Activated gamma-delta T cell (primary cell): Measurements from ENCODE around the gene CHRM1.

Experiments
- DNase-seq: peaks from one replicate; lab custom pipeline; 2025; lab: John Stamatoyannopoulos, UW

The CHRM1 gene

DNA sequence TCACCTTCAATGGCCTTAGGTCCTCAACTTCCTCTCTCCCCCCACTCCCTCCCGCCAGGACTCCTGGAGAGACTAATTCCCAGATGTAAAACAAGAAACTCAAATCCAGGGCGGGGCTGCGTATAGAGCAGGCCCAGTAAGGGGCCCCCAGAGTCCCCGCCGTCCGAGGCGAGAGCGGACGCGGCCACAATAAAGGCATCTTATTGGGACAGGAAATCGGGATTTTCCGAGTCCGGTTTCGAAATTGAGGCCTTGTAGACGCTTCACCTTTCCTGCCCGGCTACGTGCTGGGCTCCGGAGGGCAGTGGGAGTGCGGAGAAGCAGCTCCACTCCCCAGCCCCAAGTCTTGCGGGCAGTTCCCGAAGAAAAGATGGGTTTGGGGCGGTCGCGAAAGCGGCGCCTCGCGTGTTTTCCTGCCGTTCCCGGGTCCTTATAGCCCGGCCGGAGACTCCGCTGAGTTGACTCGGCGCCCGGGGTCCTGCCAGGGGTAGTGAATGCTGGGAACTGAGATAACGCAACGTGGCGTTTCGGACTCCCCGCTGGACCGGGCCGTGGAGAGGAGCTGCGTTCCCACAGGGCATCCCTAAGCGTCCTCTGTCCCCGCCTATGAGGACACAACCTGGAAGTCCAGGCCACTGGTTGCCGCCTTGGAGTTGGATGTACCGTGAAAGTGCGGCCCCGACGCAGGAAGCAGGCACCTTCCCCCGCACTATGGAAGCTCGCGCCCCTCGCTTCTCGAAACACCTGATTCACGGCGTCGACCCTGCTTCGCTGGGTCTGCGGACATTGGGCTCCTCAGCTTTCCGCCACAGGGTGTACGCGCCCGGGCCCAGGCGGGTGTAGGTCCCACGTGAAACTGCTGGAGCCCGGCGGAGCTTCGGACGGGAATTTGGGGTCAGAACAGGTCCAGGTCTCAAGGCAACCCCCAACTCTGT is 4.8 kb upstream of the CHRM1 start:
- DNase-seq: no peak

DNA sequence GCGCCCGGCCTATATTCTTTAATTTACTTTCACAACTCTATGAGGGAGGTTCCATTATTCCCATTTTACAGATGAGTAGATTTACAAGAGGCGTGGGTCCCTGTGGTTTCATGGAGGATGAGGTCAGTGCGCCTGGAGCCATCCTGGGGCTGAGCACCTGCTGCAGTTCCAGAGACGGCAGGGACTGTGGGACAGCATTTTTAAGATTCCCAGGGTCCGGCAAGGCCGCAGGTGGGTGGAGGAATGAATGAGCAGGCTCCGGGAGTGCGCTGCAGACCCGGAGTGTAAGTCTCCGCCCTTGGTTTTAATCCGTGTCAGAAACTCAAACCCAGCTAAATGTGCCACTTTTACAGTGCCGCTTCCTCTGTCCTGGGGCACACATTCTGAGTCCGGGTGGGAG is 4.1 kb upstream of the CHRM1 start:
- no peak for DNase-seq

DNA sequence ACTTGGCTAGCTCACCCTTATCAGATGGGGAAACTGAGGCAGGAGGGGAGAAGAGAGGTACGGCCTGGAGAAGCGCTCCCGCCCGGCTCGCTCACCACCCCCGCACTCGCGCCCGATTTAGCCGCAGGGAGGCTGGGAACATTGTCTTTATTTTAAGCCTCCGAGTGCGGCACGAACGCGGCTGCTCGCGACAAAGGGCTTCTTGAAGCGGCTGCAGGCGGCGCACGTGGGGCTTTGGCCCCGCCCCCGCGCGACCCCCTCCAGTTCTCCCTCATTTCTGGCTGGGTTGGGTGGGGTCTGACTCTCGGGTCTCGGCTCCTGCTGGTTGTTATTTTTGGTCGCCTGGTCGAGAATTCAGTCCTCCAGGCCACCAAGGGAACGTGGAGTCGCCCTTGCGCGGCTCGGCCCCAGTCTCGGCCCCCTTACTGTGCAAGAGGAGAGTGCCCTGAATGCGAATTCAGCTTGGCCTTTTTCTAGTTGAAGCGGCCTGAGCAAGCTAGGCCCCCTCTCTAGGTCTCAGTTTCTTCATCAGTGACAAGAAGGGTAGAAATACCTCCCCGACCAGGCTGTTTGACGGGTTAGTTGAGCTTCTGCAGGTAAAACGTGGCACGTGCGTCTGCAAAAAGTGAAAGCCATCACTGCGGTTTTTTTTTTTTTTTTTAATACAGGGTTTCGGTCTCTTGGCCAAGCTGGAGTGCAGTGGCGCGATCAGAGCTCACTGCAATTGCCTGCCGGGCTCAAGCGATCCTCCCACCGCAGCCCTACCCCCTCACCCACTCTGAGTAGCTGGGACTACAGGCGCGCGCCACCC is 2.6 kb upstream of the CHRM1 start:
- DNase-seq: no peak

DNA sequence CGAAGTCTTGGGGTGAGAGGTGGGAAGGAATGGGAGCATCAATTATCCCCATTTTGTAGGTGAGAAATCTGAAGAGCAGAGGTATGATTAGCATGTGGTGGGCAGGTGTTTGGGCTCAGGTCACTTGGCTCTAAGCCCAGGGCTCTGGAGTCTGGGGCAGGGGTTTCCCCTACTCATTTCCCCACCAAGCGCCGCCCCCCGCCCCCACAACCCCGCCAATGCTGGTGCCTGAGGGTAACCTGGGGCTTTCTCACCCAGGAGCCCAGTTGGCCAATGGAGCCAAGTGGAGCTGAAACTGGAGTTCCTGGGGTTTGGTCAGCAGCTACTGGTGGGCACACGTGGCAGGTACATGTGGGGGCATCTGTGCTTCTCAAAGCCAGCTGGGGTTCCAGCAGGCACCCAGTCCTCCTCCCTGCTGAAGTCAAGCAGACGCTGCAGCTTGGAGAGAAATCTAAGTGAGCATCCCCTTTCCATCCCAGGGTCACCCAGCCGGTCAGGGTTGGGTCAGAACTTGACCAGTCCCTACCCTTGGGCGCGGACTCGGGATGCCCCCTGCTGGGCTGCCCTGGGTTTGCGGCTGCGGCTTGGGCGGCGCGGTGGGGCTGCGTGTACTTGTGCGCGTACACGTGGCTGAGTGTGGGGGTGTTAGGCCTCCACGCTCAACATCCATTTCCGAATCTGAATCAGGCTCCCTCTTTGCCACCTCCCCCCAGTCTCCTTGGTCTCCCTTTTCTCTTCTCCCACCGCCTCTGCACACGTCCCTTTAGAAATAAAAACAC is 1.7 kb upstream of the CHRM1 start:
- DNase-seq: no peak

DNA sequence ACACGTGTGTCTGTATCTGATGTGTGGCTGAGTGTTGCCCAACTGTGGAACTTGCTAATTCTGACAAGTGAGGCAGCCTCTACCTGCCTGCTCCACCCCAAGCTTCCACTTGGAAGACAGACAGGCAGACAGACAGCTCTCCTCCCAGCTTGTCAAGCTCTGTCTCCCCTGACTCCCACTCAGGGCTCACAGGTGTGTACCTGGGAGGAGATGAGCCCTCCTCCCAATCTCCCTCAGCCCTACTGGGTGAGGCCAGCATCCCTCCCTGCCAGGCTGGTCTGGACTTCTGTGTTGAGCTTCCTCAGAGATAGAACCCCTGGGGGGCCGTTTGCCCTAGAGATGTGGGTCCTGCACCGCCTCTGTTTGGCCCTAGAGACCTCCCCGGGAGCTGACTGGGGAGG is 1.0 kb upstream of the CHRM1 start:
- no peak for DNase-seq

DNA sequence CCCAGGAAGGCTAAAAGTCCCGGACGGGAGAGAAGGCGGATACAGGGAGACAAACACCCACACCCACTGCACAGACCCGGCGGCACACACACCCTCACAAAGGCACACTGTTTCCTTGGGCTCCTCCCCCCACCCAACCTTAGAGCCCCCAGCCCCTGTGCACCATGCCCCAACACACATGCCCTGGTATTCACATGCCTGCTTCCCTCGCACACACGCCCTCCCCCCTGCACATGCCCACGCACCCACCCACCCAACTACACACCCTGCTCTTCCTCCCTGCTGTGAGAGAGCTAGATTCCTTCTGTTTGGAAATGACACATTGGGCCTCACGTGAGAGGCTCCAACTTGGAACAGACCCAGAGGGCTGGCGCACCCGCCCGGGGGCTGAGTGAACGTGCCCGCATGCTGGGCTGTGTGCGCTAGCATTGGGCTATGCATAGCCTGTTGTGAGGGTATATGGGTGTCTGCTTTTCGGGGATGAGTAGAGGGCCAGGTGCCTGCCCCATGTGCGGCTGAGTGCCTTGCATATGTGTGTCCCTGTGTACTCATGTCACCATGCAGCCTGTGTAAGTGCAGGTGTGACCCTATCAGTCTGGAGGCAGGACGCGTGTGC is 518 bp upstream of the CHRM1 start:
- no peak for DNase-seq

DNA sequence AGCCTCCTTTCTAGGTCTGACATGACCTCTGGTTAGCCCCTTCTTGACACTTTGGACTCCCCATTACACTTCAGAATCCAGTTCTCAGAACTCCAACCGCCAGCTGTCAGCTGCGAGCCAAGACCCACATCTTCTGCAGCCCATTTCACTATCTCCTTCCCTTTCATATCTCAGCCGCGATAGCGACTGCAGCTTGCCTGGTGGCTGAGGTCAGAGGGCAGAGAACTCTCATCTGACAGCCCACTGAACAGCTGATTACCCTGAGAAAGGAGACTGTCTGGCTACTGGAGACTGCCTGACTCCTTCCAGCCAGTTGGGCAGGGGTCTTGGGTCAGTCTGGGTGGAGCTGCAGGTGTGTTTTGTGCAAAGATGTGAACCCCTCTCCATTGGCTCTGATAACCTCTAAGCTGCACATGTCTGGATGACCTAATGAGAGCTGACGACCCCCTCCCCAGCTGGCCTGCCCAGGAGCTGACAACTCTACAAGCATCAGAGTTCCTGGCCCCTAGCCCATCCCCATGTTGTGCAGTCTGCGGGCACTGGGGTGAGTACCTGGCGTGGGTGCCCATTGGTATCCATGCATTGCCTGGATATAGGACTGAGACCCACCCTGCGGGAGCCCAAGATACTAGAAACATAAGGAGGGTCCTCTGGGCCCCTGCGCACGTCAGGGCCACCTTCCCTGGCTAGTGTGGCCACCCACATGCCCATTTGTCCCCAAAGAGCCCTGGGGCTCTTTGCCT is 1.1 kb downstream of the CHRM1 start:
- no peak for DNase-seq

DNA sequence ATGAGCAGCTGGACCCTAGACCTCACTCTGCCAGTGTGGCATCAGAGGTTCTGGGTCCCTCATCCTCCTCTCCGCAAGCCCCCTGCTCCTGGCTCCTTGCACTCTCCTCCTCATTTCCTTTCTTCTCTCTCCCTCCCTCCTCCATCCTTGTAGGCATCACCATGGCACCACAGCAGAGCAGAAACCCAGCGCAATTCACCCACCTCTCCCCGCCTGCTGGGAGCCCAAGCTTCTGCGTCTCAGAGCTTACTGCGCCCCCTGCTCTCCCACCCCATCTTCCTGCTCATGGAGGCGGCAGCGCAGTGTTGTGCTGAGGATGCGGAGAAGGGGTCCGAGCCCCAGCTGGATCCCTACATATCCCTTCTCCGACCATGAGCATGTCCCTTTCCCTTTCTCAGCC is 1.7 kb downstream of the CHRM1 start:
- DNase-seq: no peak

DNA sequence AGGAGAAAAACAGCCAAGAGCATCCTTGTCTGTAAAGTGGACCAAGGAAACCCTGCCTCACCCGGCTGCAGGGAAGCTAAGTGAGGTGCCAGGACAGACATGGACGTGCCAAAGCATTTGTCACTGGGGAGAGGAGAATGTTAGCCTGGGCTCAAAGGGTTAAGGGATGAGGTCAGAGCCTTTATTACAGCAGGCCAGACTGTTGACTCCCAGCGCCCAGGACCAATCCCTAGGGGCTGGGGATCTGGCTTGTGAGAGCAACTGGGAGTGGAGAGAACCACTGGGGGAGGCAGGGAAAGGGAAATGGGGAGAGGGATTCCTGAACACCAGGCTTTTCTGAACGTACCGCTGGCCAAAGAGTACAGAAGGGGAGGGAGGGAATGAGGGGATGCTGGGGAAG is 2.6 kb downstream of the CHRM1 start:
- DNase-seq: no peak

DNA sequence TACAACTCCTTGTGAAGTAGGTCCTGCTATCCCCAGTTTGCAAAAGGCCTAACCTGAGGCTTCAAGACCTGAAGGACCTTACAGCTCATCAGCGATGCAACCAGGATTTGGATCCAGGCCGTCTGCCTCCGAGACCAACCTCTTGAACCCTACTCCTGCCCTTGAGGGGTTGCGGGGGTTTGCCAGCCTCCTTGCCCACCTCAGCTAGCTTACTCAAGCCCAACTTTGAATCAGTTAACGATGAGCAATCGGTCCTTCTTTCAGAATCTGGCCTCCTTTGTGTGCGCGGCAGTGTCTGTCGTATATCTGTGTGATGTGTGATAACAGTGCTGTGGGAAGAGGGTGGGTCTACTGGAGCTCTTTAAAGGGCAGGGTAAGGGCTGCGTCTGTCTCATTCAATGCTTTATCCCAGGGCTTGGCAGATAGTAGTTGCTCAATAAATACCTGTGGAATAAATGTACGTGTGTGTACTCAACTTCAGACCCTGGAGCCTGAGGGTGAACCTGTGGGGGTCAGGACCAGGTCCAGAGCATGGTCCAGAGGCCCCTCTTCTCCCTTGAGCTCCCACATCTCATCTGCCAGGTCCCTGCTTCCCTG is 3.2 kb downstream of the CHRM1 start:
- DNase-seq: no peak

DNA sequence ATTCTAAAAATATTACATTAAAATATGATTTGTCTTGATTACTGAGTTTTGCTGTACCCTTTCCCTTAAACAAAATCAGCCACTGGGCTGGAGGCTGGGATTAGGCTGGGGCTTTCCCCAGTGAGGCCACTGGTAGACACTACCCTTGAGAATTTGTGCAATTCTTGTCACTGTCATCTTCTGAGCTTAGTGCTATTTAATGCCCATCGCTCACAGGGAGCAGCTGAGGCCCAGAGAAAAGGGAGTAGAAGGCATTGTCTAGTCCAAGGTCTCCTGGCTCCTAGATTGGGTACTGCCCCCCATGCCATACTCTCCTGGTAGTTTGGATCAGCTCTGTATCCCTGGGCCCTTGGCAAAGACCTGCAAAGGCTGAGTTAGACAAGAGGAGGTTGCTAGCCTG is 6.7 kb downstream of the CHRM1 start:
- no peak for DNase-seq

DNA sequence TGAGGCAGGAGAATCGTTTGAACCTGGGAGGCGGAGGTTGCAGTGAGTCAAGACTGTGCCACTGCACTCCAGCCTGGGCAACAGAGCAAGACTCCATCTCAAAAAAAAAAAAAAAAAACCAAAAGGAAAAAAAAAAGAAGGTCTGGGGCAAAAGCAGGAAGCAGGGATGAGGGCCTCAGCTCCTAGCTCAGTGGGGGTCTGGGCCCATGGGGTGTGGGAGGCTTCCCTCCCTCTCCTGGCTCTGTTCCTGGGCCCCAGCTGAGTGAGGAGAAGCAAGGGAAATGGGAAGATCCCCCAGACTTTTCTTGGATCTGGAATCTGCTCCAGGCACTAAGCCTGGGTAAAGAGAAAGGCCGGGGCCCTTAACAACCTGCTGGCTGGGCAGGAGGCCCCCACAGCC is 8.9 kb downstream of the CHRM1 start:
- DNase-seq: no peak

DNA sequence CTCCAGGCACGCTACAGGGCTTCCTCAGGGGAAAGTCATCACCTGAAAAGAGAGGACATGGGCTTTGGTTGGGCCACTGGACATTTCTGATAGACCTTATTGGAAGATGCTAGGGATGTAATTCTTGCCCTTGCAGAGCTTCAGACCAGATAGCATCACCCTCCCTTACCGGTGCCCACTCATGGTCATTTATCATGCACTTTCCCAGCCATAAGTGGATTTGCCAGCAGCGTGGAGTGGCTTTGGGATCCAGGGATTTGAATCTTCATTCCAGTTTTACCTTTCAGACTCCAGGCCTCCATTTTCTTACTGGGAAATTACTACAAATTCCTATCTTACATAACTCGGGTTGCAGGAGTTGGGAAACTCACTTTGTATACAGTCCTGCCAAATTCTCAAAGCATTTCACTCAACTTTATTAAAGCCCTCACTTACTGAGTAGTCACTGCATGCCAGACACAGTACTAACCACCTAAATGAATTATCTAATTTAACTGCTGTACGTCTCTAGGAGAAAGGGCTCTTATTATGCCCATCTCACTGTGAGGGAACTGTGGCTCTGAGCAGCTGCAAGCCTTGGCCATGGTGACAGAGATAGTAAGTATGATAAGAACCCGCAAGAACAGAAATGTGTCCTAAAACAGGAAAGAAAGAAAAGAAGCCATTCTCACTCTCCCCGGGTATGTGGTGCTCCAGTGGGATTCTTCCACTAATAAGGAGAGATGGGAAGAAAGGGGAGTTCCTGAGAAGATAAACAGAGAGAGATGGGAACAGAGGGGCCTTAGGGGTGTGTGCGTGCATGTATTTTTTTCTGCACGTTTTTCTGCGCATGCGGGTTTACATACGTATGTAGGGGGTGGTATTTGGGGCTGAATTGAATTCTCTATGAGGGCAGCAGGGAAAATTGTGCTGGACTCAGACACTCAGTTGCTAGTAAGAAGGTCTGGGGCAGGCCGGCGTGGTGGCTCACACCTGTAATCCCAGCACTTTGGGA is 9.7 kb downstream of the CHRM1 start:
- DNase-seq: no peak

DNA sequence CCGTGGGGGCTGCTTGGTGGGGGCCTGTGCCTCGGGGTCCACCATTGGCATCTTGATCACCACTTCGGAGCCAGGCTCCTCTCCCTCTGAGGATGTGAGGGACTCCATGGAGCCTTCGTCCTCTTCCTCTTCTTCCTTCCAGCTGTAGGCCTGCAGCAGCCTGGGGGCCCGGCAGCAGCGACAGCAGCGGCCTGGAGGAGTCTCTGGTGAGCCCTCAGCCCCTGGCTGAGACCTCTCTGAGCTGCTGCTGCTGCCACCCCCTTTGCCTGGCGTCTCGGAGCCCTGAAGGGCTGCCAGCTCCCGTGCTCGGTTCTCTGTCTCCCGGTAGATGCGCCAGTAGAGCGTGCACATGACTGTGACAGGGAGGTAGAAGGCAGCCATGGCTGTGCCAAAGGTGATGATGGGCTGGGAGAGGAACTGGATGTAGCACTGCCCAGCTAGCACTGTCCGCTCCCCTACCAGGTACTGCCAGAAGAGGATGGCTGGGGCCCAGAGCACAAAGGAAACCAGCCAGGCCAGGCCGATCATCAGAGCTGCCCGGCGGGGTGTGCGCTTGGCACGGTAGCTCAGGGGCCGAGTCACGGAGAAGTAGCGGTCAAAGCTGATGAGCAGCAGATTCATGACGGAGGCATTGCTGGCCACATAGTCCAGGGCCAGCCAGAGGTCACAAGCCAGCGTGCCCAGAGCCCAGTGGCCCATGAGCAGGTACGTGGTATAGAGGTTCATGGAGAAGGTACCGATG is 10.9 kb downstream of the CHRM1 start:
- no peak for DNase-seq

DNA sequence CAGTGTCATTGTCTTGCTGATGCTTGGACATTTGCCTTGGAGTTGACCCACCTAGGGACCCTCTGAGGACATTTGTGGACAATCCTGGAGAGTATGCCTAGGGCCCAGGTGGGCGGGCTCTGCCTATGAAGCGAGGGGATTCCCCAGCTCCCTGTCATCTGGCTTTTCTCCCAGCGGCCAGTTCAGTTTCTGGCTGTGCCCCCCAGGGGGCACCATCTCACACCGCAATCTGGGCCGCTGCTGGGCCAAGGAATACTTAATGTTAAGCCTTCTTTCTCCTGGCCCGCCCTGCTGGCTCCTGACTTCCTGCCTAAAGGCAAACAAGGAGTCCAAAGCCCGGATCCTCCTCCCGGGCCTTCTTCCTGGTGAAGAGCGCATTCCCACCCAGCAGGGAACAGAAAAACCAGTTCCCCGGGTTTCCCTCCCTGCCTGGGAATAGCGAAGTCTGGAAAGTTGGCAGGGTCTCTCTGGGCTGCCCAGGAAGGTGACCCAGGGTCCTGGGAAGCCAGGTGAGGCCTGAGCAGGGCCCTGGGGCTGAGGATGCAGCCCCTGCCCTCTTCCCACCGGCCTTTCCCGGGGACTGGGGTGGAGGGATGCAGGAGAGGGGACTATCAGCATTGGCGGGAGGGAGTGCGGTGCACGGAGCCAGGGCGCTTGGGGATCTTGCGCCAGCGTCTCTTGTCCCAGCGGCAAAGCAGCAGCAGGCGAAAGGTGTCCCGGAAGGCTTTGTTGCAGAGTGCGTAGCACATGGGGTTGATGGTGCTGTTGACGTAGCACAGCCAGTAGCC is 11.9 kb downstream of the CHRM1 start:
- no peak for DNase-seq

DNA sequence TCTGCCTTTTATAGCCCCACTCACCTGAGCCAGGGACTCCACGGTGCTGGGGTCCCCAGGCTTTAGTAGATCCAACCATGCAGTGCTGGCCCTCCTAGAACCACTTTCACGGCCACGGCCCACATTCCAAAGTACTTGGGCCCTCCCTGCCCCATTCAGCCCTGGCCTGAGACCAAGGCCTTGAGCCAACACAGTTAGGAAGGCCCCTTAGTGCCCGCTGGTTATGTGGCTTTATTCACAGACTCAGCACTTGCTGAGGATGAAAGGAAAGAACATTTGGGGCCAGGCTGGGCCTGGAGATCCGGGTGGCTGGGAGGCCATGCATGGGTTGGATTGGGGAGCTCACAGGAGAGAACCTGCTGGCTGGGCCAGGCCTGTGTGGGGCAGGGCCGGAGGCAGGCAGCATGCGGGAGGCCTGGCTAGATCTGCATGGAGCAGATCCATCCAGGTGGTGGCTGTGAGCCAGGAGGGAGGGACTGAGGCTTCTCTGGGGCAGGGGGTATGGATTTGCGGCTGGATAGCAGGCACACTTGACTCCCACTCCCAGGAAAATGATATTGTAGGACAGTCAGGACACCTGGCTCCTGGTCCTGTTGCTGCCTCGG is 12.6 kb downstream of the CHRM1 start:
- no peak for DNase-seq

DNA sequence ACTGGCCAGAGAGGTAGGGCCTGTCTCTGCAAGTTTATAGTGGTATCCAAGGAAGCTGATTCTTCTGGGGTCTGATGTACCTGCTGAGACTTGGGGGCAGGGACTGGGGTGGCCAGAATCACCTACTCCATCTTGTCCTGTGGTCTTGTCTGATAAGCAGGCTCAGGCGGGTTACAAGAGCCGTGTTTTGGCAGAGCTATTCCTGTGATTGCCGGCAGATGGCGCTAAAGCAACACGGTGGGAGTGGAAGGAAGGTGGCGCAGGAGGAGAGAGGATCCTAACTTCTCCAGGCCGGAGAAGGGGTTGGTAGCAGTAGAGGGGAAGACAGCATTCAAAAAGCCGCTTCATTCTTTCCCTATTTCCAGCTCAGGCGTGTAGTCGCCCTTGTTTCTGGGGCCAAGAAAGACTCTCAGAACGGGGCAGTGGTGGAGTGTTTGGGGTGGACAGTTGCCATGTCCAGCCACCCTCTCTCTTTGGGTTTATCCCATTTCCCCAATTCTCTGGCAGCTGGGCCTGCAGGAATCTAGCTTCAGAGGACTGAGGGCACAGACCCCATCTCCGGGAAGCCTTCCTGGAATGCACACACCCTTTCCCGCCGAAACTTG is 15.1 kb downstream of the CHRM1 start:
- DNase-seq: no peak
